ENCODE results near the gene BCDIN3D. TPM values are rescaled to one million over a fixed set of nuclear protein-coding genes. Genes with fewer than 3 reads are reported as not detected.

The BCDIN3D gene
- total and polyA plus RNA-seq, 9 of the 15 experiments (the other 6 are each of a cell fraction or from before 2014, with no cell fraction given) = 3.7 to 6.9 (median 5.6) TPM

GRCh38 chr12:49866859-49867569 lies 24.1 kb upstream of the BCDIN3D start (continued):
- TF ChIP-seq ZBTB12 (CRISPR knock-in tag; IDR thresholded peaks at IDR 0.05) (no peak), CEBPB (tag; IDR thresholded peaks at IDR 0.05) (no peak), ARNT (IDR thresholded peaks at IDR 0.05) (no peak), ZKSCAN1 (IDR thresholded peaks at IDR 0.05; ENCODE audit: low read depth, low read length) (no peak), E2F1 (CRISPR knock-in tag; IDR thresholded peaks at IDR 0.05) (no peak), MTA1 (IDR thresholded peaks at IDR 0.05; ENCODE audit: borderline replicate concordance) (no peak), RBM17 (IDR thresholded peaks at IDR 0.05; ENCODE audit: borderline replicate concordance, low read depth, low read length) (no peak), THRAP3 (IDR thresholded peaks at IDR 0.05; ENCODE audit: borderline replicate concordance) (no peak), ZNF121 (CRISPR knock-in tag; conservative IDR thresholded peaks at IDR 0.05) (no peak), BMI1 (IDR thresholded peaks at IDR 0.05; ENCODE audit: low read length) (no peak), CREBBP (IDR thresholded peaks at IDR 0.05; ENCODE audit: low read depth, low read length) (no peak), HDAC1 (IDR thresholded peaks at IDR 0.05) (no peak), RB1 (IDR thresholded peaks at IDR 0.05; ENCODE audit: low read depth) (peak; percentile 63; the same call in 1 of the 2 replicates), ZBTB5 (IDR thresholded peaks at IDR 0.05) (no peak), SAP30 (IDR thresholded peaks at IDR 0.05; ENCODE audit: borderline replicate concordance, insufficient read depth, low read depth, low read length, poor library complexity, severe bottlenecking) (no peak), EHMT2 (IDR thresholded peaks at IDR 0.05) (no peak), HDAC3 (IDR thresholded peaks at IDR 0.05; ENCODE audit: borderline replicate concordance, partially characterized antibody) (no peak), ID3 (CRISPR knock-in tag; IDR thresholded peaks at IDR 0.05) (no peak), ID3 (tag; IDR thresholded peaks at IDR 0.05) (no peak), ETV5 (CRISPR knock-in tag; IDR thresholded peaks at IDR 0.05; ENCODE audit: low read depth) (0 out of 2 replicates have a peak, but pooled peaks have one; percentile 24), SP1 (CRISPR knock-in tag; IDR thresholded peaks at IDR 0.05) (peak; percentile 26; the same call in 1 of the 2 replicates)
